Measurements from ENCODE around the gene DNAJC9. TPM values are rescaled to one million over a fixed set of nuclear protein-coding genes. Genes with fewer than 3 reads are reported as not detected.
A peak's percentile ranks its signal among the peaks of the same experiment; 100 is the strongest.

Gene DNAJC9
- total RNA-seq, 4 donors from 2014 or later = 7.2 to 10.0 (median 8.9) TPM

GRCh38 chr10:73226663-73227062, 20.4 kb downstream of the DNAJC9 start:
- intact Hi-C loops (cut with DNase I; ENCODE audit: low total_unique reads) = no loop called here
- Histone ChIP-seq H3K9me3 (no peaks in the 10 kb centered on the region), H3K27me3 (no peaks in the 10 kb centered on the region), H3K4me3 (no peak overlapping the region), H3K4me1 (peaks cover 10 to 20% of the 10 kb centered on the region in 2 donors), H3K36me3 (no peaks in the 10 kb centered on the region), H3K27ac (peak overlapping the region; percentile 6 to 65 (median 36))
- no peak for TF ChIP-seq POLR2A (IDR thresholded peaks at IDR 0.05)
- no peak for TF ChIP-seq CTCF (IDR thresholded peaks at IDR 0.05 in 4 of 5, conservative IDR thresholded peaks at IDR 0.05 in 1 of 5)
- ATAC-seq = peak; percentile 81 to 92
- in situ Hi-C loops (cut with MboI; ENCODE audit: low sequenced_read_pairs in 4 of 4) = no loop called here
- no peak for DNase-seq

GRCh38 chr10:73225518-73225917, 21.5 kb downstream of the DNAJC9 start:
- Histone ChIP-seq H3K27me3 (no peaks in the 10 kb centered on the region), H3K36me3 (no peaks in the 10 kb centered on the region), H3K4me1 (peaks cover 10 to 20% of the 10 kb centered on the region in 2 donors), H3K27ac (no peak overlapping the region), H3K9me3 (no peaks in the 10 kb centered on the region), H3K4me3 (no peak overlapping the region)
- DNase-seq = no peak
- intact Hi-C loops (cut with DNase I; ENCODE audit: low total_unique reads) = no loop called here
- TF ChIP-seq POLR2A (IDR thresholded peaks at IDR 0.05) = no peak
- TF ChIP-seq CTCF (IDR thresholded peaks at IDR 0.05 in 4 of 5, conservative IDR thresholded peaks at IDR 0.05 in 1 of 5) = no peak
- in situ Hi-C loops (cut with MboI; ENCODE audit: low sequenced_read_pairs in 4 of 4) = no loop called here
- ATAC-seq = no peak

GRCh38 chr10:73220989-73221388, 26.1 kb downstream of the DNAJC9 start:
- no peak overlapping the region for H3K4me3 ChIP-seq
- intact Hi-C loops (cut with DNase I; ENCODE audit: low total_unique reads) (no loop called here), in situ Hi-C loops (cut with MboI; ENCODE audit: low sequenced_read_pairs in 4 of 4) (no loop called here)
- H3K27ac ChIP-seq = no peak overlapping the region
- H3K9me3 ChIP-seq = no peaks in the 10 kb centered on the region
- no peaks in the 10 kb centered on the region for H3K27me3 ChIP-seq
- peaks cover 0 to 13% of the 10 kb centered on the region in 2 donors for H3K36me3 ChIP-seq
- DNase-seq = no peak
- no peaks in the 10 kb centered on the region for H3K4me1 ChIP-seq
- TF ChIP-seq POLR2A (IDR thresholded peaks at IDR 0.05) (no peak), CTCF (IDR thresholded peaks at IDR 0.05 in 4 of 5, conservative IDR thresholded peaks at IDR 0.05 in 1 of 5) (no peak)
- ATAC-seq = no peak

- Histone ChIP-seq H3K4me3 (no peak overlapping the region), H3K9me3 (no peaks in the 10 kb centered on the region), H3K4me1 (no peaks in the 10 kb centered on the region), H3K27me3 (no peaks in the 10 kb centered on the region), H3K36me3 (peaks cover 0 to 13% of the 10 kb centered on the region in 2 donors), H3K27ac (no peak overlapping the region)
- intact Hi-C loops (cut with DNase I; ENCODE audit: low total_unique reads) = no loop called here
- DNase-seq (no peak), ATAC-seq (no peak)
- TF ChIP-seq POLR2A (IDR thresholded peaks at IDR 0.05) (no peak), CTCF (IDR thresholded peaks at IDR 0.05 in 4 of 5, conservative IDR thresholded peaks at IDR 0.05 in 1 of 5) (no peak)
- in situ Hi-C loops (cut with MboI; ENCODE audit: low sequenced_read_pairs in 4 of 4) = no loop called here
Observed at GRCh38 chr10:73219384-73219783, 27.7 kb downstream of the DNAJC9 start.

All from gastrocnemius medialis (tissue), 4 donors.